Measurements from ENCODE around the gene PVALB.

PVALB gene

DNA sequence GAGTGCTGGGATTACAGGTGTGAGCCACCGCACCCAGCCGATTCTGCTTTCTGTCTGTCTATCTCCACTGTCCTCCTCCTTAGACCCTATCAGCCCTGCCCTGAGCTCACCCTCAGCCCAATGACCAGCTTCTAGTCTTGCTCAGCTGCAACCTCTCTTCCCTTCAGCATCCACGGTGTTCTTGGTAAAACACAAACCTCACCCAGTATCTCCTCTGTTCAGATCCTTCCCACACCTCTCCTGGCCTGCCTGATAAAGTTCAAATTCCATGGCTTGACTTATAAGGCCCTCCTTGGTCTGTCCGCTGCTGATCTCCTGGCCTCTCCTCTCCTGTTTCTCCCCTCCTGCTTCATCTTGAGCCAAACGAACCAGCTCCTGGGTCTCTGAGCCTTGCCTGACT, 29.4 kb upstream of the PVALB start:
- no peak for DNase-seq

DNA sequence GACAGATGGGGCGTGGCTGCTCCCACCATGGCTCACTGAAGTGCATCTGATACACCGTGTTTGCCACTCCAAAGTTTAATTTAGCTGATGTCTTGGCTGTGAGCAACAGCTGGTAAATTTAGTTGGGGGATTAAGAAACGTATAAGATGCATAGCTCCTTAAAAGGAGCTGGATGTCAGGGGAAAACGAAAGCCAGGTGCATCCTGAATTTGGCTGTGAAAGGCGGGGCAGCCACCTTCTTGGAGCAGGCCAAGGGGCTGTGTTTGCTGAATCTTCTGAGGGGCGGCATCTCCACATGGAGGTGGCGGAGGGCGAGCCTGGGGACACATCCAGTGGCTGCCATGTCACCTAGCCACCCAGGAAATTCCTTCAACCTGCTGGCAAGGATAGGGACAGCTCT, 23.3 kb upstream of the PVALB start:
- DNase-seq: no peak

DNA sequence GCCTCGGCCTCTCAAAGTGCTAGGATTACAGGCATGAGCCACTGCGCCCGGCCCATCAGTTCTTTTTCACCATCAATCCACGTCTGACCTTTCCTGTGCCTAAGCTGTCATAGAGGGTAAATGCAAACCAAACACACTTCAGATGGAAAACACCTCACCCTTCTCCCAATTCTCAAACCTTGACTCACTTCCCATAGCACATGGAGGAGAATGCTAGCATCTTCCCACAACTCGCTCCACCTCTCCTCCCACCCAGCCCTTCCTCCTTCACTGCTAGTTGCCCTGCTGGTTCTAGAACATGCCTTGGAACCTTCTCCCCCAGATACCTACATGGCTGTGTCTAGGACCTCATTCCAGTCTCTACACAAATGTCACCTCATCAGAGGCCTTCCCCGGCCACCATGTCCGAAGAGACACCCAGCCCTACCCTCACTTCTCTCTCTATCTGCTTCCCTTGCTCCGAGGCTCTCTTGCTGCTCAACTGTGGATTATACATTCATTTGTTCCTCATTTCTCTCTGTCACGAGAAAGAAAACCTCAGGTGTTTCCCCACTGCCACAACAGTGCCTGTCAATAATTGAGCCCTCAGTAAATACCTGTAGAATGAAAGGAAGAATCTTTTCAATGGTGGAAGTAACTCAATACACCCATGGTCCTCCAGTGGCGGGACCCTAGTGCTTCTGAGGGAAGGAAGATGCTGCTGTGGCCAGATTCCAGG, 22.7 kb upstream of the PVALB start:
- DNase-seq: no peak

GRCh38 chr22:36838119-36839030, 21.5 kb upstream of the PVALB start:
- DNase-seq: no peak

DNA sequence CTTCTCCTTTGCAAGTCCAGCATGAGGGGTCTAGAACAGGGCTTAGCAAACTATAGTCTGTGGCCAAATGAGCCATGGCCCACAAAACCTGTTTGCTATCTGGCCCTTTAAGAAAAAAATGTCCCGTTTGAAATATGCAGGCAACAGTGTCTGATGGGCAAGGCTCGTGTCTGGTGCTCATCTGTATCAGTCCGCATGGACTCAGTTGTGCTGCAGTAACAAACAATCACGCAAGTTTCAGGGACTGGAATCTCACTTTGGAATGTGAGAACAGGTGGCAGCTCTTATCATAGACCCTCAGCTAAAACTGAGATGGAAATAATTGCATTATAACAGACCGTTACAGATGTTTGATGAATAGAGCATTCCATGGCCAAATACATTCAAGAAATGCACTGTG, 19.1 kb upstream of the PVALB start:
- DNase-seq: no peak

GRCh38 chr22:36833073-36833472, 16.2 kb upstream of the PVALB start:
- DNase-seq: no peak

DNA sequence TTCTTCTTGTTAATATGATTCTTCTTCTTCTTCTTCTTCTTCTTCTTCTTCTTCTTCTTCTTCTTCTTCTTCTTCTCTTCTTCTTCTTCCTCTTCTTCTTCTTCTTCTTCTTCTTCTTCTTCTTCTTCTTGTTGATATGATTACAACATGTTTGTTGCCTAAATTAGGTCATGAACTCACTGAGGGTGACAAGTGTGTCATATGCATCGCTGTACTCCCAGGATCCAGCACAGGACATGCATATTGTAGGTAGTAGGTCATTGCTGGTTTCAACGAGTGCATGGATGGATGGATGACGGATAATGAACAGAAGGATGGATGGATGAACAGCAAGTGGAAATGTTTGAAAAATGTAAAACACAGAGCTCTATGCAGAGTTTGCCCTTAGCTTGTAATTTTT, 14.9 kb upstream of the PVALB start:
- no peak for DNase-seq

DNA sequence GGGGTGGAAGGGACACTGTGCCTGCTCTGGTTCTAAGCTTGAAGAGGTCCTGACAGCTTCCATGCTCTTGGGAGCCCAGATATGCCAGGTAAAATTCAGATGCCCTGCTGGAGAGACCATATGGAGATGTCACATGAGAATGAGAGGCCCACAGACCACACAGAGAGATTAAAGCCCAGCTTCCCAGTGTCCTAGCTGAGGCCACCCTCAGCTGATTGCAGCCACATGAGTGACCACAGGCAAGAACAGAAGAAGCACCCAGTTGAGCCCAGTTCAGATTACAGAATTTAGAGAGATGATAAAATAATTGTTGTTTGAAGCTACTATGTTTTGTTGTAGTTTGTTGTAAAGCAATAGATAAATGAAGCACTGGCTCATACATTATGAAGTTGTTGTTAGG, 14.4 kb upstream of the PVALB start:
- no peak for DNase-seq

- DNase-seq: peak; percentile 48
These were observed 13.8 kb upstream of the PVALB start for GRCh38 chr22:36830601-36831000.

- DNase-seq: no peak
These were observed 12.7 kb upstream of the PVALB start for GRCh38 chr22:36829370-36830002.

DNA sequence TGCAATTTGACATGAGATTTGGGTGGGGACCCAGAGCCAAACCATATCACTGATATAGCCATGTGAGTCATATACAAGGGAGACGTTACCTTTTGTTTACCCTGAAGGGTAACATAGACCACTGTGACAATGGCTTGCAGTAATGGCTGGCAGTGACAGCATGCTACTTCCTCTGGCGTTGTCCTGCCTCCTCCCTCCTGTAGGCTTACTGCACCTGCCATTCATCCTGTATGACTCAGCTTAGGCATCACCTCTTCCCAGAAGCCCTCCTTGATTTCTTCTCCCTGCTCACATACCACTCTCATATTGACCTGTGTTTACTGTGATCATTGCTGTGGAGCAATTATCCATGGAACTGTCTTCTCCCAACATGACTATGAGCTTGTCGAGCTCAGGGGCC, 12.0 kb upstream of the PVALB start:
- no peak for DNase-seq

- DNase-seq: no peak
These were observed 9.4 kb upstream of the PVALB start for GRCh38 chr22:36826262-36826661.

GRCh38 chr22:36824655-36825054, 7.8 kb upstream of the PVALB start:
- DNase-seq: no peak

DNA sequence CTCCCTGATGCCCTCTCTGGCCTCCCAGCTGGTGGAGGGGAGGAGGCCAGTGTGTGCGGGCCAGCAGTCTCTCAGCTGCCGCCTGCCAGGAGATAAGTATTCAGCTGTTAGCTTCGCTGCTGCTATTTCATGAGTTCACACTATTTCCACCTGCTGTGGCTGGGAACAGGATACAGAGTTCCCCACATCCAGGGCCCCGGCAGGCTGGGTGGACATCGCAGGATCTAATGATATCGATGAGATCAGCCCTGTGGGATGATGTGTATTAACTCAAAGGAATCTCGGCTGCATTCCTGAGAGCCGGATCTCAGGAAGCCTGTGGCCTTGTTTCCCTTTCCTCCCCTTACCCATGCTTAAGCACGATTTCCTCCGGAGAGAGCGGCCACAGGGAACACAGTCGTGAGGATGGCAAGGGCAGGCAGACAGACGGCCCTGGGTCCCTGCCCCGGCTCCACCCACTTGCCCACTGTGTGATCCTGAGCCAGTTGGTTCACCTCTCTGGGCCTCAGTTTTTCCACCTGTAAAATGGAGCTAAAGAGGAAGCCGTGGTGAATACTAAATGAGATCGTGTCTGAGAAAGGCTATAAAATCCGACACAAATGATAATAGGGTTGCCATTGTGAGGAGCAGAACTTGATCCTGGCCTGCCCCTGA, 6.5 kb upstream of the PVALB start:
- DNase-seq: no peak

DNA sequence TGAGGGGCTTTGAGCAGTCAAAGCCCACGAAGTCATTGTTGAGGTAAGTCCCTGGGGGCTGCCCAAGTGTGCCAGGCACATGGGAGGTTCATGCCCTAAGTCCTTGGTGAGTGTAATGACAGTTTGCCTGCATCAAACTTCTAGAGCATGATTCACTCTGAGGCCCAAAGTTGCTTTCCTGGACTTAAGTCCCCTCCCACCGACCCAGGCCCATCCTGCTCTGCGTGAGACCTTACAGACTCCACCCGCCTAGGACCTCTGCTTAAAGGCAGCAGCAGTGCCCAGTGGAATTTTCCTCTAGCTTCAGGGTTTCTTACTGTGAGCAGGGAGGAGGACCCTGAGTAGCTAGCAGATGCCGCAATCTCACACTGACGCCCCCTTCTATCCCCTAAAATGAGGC, 5.7 kb upstream of the PVALB start:
- DNase-seq: no peak

DNA sequence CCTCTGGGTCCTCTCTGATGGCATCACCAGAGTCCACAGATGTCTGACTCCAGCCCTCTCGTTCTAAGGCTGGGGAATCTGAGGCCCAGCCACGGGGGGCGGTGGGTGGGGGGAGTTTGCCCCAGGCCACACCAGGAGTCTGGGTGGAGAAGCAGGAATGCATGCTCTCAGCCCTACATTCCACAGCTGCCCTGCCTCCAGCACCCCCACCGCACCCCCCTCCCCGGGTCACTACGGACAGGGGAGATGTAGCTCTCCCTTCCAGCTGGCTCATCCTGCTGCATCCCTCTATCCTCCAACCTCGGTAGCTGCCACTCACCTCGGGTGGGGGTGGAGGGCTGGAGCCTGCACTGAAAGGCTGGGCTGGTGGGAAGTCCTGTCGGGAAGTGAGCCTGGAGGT, 2.3 kb upstream of the PVALB start:
- DNase-seq: no peak

GRCh38 chr22:36818010-36818642, 1.3 kb upstream of the PVALB start:
- no peak for DNase-seq

GRCh38 chr22:36817525-36817848, 652 bp upstream of the PVALB start:
- no peak for DNase-seq

- no peak for DNase-seq
These were observed 548 bp downstream of the PVALB start for GRCh38 chr22:36816339-36816635.

DNA sequence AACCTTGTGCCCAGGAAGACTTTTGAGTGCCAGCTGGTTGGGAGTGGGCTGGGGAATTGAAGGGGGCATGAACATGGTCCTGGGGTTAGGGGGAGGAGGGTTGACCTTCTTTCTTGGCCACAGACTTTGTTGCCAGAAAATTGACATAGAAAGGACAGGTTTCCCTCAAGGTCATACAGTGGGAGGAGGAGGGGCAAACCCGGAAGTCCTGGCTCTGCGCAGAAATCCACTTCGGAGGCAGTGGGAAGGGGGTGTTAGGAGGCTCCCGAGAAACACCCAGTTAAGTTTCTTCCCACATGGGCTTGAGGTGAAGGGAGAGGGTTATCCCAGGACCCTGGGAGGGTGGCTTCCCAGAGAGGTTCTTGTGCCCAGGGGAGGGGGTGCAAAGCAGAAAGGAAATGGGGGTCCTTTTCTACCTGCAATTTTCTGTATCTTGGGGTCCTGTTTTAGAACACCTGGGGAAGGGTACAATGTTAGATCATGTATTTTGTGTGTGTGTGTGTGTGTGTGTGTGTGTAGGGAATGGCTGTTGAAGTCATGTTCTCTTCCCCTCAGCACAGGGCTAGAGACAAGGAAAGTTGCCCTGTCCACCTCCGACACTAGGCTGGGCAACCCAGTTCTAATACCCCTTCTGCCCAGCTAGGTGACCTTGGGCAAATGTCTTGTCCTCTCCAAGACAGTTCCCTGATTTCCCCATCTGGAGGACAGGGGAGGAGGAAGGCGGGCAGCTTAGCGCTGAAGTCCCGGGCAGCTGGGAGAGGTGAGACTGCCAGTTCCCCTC, 1.1 kb downstream of the PVALB start:
- DNase-seq: no peak

DNA sequence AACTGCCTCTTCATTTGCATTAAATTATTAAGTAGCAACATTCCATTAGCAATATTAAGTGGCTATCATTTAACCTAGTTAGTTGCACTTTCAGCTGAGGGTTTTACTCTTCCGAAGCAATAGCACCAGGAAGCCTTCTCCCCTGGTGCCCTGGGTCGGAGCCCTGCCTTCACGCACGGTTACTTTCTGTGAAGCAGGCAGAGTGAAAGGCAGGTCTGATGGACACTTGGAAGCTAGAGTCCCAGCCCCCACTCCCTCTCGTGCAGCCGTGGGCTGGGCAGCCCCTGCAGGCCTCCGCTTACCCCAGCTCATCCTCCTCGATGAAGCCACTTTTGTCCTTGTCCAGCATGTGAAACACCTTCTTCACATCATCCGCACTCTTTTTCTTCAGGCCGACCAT, 2.0 kb downstream of the PVALB start:
- DNase-seq: no peak

DNA sequence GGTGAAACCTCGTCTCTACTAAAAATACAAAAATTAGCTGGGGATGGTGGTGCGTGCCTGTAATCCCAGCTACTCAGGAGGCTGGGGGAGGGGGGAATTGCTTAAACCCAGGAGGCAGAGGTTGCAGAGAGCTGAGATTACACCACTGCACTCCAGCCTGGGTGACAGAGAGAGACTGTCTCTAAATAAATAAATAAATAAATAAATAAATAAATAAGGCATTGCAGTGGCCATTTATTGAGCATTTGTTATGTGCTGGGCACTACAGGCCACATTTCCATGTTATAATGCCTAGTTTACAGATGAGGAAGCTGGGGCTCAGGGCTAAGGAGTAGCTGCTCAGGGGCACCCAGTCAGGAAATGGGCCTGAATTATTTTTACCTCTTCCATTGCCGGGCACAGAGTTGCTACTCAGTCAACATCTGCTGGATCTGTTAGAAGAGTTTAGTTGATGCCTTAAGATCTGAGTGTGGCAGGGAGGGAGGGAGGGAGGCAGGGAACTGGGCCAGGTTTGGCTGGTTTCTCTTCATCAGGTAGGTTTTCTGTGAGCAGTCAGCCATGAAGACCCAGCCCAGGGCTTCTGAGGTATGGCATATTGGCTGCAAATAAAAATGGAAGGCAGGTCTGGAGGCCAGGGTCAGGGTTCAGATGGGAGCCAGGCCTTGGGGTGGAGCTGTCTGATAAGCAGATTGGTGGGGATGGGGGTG, 5.6 kb downstream of the PVALB start:
- DNase-seq: no peak

All from central memory CD4-positive, alpha-beta T cell (primary cell).